Stimulated activated naive CD4-positive, alpha-beta T cell (primary cell): Measurements from ENCODE around the gene ISM1.

Source experiments
- DNase-seq, 6 experiments: peaks; one replicate each; lab custom pipeline; 2025; lab: John Stamatoyannopoulos, UW

ISM1 gene

DNA sequence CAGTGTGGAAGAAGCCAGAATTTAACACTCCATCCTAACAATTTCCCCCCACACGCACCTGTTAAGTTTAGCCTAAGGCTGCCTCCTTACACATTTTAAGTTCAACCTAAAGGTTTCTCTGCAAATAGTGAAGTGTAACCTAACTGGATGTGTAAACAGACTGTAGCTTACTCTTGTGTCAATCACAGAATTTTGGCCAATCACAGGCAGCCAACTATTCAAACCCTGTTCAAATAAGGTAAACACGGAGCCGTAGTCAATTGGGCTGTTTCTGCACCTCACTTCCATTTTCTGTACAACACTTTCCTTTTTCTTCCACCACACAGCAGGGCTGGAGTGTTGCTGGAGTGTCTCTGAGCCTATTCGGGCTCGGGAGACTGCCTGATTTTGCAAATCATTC, 92.1 kb downstream of the ISM1 start:
- no peak for DNase-seq

DNA sequence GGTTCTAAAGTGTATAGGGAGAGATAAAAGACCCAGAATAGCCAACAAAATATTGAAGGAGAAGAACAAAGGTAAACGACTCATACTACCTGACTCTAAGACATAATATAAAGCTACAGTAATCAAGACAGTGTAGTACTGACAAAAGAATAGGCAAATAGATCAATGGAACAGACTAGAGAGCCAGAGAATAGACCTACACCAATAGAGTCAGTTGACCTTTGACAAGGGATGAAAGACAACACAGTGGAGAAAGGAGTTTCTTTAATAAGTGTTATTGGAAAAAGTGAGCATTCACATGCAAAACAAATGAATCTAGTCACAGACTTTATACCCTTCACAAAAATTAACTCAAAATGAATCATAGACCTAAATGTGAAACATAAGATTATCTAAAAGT, 96.4 kb downstream of the ISM1 start:
- no peak for DNase-seq

DNA sequence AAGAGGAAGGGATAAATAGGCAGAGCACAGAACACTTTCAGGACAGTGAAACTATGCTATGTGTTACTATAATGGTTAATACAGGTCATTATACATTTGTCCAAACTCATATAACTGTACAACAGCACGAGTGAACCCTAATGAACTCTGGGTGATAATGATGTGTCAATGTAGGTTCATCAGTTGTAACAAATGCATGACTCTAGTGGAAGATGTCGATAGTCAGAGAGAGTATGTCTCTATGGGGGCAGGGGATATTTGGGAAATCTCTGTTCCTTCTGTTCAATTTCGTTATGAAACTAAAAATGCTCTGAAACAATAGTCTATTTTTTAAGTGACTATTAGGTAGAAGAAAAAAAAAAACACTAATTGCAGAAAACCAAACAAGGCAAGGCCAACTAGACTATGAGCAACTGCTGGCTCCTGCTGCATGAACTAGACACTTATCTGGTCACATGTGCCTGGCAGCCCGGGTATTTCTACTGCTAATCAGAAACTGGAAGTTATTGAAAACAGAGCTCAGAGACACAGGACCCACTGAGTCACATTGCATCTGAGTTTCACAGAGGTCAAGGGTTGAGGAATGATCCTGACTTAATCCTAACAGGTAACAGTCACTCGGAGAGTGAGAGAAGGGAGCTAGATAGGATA, 97.9 kb downstream of the ISM1 start:
- no peak for DNase-seq

DNA sequence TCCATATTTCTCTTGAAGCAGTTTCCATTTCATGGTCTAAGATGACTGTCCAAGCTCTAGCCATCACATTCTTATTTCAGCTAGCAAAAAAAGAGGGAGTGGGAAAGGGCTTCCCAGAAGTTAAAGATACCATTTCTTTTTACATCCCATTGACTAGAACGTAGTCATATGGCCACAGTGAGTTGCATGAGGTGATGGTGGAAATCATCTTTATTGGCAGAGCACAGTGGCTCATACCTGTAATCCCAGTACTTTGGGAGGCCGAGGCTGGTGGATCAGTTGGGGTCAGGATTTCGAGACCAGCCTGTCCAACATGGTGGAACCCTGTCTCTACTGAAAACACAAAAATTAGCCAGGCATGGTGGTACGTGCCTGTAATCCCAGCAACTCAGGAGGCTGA, 99.6 kb downstream of the ISM1 start:
- no peak for DNase-seq

DNA sequence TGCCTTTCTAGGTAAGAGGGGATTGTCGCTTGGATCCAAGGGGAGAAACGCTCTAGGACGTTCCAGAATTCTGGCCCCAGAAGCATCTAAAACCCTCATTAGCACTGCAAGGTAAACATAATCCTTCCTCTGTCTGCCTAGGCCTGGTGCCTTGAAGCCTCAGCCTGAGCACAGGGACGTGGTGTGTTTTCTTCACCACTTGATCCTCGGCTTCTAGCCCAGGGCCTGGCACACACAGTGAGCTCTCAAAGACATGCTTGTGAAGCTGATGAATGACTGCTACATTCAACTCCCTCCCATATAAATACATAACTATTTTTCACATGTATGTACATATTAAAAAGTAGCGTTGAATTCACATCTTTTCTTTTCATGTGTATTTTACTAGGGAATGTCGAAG, 100.3 kb downstream of the ISM1 start:
- DNase-seq: no peak

DNA sequence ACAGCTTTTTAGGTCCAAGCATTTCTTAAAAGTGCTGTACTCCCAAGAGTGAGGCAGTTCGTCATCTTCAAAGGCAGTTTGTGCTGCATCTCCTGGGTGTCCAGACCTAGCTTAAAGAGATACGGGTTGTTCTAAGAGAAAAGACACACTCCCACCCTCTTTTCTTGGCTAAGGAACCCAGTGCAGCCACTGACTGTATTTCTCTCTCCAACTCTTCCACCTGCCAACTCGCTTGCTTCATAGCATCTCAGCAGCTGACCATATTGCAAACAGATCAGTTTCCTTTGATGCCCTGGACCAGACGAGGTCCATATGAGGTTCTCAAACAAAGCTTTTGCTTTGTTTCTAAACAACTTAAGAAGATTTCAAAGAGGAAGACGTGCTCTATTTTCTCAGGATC, 101.1 kb downstream of the ISM1 start:
- no peak for DNase-seq

DNA sequence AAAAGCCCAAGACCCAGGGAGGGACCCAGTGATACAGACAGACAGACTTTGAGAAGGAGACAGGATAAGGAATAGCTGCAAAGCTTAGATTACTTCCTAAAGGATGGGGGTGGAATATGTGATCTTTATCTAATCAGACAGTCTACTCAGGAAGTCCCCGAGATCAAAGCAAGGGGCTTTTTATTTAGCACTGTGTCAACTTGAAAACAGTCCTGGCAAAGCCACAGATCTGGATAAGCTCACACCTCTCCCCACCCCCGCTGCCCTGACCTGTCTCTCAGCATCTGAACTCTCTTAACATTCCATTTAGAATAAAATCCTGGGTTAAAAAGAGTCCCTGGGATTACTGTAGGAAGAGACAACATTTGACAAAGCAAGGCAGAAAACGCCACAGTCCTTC, 101.5 kb downstream of the ISM1 start:
- no peak for DNase-seq

DNA sequence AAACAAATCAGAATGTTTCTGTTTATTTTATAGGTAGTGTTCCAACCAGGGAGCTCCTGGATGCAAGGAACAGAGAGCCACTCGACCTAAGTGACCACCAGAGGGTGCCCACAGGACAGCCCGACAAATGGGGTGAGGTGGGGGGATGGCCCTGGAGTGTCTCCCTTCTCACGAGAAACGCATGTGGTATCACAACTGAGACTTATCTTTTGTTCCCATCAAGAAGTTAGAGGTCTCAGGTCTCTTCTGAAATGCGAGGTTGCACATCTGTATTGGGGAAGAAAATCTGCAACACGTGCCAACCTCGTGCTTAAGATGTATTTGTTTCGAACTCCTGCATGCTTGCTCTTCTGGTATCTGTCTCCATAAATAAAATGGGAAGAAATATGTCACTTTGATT, 104.0 kb downstream of the ISM1 start:
- no peak for DNase-seq

DNA sequence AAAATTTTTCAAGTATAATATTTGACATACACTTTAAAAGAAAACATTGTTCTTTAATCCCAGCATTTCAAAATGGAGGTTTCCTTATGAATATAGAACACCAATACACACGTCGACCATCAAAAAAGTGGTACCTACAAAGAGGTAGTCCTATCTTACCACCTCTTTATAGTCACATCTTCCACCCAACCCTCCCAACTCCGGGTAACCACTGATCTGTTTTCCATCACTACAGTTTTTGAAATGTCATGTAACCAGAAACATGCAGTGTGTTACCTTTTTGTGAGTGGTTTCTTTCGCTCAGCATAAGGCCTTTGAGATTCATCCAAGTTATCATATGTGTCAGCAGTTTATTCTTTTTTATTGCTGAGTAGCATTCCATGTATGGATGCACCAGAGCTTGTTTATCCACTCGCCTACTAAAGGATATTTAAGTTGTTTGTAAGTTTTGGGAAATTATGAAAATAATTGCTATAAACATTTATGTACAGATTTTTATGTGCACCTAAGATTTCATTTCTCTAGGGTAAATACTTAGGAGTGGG, 104.8 kb downstream of the ISM1 start:
- no peak for DNase-seq

DNA sequence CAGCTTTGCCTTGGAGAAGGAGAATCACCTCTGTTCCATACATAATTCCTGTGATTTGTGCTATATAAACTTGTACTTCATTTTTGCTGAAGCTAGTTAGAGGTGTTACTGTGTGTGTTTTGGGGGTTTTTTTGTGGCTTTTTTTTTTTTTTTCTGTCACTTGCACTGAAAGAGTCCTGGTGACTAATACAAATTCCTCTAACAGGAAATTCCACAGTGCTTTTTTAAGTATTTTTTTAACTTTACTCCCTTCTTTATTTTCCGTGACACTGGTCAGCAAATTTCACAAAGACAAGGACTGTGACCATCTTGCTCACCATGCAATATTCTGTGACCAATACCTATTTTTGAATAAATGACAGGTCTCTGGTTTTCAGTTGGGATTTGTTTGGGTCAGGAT, 110.5 kb downstream of the ISM1 start:
- no peak for DNase-seq

DNA sequence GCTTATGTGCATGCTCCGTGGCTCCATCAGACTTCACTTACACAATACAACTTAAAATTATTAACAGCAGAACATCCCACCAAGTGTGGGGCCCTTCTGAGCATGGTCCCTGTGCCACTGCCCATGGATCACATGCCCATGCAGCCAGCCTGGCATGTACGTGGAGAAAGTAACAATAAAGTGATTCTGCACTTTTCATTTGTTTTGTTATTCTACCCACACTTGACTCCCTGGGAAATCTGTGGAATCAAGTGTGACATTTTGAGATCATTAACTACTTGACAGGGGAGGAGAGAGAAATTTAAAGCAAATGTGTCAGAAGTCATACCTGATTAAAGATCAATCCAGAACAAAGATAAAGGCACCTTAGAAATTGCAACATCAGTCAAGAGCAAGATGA, 112.0 kb downstream of the ISM1 start:
- DNase-seq: no peak

DNA sequence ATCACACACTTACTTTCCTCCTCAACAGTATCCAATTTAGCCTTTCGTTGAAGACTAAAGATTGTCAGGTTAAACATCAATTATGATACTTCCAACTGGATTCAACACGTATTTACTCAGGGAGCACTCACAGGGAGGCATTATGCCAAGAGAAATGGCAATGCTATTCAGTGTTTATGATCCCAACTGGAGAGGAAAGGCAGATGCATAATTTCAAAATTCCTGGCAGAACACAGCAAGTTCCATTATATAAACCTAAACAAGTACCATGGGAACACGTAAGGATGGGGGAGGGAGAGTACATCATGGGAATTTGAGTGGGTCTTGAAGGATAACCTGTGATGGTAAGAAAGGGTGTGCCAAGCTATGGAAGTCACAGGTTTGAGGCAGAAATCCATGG, 112.7 kb downstream of the ISM1 start:
- DNase-seq: no peak

DNA sequence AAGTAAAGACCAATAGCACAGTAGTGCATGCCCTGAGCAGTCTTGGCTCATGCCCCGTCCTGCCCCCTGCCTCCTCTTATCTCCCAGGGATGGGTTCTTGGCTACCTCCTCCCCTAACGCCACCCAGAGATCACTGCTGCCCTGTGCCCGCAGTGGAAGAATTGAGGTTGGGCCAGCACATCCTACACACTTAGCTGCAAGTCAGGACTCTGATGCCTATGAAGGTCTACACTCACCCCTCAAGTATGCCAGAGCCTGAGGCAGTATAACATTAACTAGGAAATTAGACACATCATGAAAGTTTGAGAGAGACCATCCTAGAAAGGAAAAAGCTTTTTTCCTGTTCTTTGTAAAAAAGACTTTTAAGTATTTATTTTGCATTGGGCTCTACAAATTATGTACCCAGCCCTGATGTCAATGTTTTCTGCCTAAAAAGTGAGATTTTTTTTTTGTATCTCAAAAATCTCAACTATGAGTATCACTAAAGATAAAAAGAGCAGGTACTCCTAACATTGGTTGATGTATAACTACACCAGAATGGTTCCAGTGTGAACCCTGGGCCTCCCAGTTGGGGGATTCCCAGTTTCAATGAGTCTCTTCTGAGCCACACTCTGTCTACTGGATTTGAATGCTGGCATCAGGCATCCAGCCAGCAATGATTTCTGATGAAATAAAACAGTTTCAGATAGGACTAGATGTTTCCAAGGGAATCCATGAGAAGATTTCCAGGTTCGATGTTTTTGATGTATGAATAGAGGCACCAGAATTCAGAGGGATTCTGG, 115.4 kb downstream of the ISM1 start:
- no peak for DNase-seq

DNA sequence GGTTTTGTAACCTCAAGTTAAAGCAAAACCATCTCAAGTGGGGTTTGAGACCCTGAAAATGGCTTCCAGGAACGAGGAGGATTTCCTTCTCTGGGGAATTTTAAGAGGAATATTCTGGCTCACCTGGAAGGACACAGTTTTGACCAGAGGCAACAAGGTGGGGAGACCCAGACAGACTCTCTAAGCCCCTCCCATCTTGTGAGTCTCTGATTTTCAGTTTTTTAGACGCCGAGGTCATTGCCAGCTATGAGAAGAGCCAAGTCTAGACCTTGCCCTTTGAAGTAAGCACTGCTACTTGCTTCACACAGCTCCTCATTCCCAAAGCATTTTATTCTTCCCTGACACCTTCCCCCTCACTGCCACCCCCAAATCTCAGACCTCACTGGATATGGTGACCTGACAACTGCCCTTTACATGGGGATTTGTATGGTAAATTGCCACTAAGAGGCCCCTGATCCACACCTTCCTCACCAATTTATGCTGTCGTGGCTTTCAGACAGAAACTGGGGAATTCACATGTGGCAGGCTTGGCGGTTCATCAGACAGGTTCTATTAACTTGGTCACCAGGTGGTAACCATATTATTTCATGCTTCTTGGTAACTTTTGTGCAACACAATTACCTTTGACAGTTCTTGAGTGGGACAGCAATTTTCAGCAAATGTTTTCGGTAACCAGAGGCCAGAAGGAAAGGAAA, 116.2 kb downstream of the ISM1 start:
- DNase-seq: no peak

DNA sequence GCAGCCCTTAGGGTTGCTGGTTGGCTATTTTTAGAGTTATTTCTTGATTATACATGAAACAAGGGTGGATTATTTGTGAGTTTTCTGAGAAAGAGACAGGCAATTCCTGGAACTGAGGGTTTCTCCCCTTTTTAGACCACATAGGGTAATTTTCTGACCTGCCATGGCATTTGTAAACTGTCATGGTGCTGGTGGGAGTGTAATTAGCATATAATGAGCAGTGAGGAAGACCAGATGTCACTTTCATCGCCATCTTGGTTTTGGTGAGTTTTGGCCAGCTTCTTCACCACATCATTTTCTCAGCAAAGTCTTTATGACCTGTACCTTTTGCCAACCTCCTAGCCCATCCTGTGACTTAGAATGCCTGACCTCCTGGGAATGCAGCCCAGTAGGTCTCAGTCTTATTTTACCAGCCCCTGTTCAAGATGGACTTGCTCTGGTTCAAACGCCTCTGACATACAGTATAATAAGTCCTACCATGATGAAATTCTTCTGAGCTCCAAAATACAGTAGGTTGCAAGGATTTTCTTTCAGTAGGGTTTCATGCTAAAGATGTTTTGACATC, 117.1 kb downstream of the ISM1 start:
- DNase-seq: no peak

DNA sequence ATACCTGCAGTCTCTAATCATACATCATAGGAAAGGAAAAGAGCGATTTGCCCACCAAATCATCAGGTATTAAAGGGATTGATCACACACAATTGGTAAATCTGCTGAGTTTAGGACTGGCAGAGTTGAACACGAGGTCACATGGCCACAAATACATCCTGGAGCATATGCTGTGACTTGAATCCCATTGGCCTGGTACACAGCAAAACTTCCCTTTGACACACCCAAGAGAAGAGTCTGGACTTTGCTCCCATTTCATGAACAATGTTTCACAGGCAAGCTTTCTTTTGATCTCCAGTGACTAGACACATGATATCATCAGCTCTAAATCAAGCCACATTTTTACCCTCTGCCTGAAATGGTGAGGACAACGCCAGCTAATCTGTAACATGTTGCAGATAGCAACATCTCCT, 117.9 kb downstream of the ISM1 start:
- DNase-seq: no peak

DNA sequence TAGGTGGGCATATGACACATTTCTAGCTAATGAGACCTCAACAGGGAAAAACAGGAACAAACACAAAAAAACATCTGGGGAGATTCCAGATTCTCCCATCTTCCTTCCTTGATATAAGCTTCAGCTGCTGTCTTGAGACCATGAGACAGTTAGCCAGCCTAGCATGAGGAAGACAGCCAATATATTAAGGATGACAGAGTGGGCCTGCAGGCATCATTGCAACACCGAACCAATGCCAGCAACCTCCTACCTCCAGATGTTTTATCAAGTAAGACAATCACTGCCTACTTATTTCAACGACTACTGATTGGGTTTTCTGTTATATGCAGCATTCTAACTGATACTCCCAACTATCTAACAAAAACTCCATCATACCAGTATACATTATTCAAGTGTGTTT, 119.0 kb downstream of the ISM1 start:
- DNase-seq: no peak

DNA sequence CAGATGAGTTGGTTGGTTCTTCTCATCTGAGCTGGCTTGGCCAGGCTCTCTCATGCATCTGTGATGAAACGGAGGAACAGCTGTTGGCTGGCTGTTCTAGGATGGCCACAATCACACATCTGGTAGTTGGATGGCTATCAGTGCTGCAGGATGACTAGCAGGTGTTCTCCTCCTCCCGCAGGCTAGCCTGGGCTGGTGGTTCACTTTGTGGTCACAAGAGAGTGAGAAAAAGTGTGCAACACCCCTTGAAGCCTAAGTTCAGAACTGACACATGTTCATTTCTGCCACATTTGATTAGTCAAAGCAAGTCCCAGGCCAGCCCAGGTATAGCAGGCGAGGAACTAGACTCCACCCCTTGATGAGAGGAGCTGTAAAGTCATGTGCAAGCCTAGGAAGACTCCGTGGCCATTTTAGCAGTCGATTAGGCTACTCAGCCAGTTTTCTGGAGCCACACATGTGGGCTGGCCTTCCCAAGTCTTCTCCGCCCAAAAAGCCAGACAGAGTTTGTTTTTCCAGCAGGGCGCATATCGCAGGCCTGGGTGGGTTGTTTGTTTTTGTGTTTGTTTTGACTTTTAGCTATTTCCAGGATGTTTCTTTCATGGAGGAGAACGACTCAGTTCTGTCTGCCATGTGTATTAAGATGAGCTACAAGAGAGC, 120.8 kb downstream of the ISM1 start:
- DNase-seq: no peak

DNA sequence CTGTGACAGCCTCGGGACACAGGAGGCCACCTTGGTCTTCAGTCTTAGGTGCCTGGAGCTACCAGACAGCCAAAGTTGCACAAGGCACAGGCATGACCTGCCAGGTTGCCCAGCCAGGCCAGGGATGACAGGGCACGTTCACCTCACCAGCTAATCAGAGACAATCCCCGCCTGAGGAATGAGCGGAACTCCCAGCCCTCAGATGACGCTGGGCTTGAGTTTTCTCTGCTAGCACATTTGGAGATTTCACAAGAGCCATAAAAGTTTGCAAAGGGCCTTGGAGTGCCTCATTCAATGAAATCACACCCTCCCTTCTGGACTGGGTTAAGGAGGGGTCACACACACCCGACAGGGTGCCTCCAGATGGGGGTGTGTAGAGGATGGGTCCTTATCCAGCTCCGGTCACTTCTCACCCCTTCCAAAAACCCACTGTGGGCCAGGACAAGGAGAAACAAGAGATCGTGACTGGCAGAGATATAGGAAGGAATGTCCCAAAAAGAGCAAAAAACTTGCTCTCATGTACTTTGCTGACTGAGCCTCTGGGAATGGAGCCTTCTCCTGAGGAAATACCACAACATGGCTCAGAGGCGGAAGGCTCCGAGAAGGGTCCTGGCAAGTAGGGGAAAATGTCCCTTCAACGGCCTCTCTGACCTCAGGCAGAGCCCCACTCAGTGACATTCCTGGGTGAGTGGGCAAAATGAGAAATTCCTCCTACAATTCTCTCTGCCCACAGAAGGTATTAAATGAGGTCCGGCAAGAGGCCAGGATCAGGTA, 121.6 kb downstream of the ISM1 start:
- DNase-seq: no peak

DNA sequence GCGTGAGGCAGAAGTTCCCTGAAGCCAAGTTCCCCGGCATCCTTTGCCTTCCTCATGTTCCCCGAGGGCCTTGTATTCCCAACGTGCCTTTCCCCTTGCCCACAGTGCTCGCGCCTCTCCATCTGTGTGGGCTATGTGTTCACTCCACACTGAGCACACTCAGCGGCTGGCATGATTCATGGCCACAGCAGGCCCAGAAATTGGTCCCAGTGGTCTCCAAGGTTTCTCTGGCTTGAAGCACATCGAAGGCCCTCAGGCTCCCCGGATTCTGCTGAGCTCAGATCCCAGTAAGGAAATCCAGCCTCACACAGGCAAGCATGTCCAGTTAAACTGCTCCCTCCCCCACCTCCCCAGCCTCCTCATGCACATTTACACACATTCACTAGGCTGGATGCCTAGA, 123.6 kb downstream of the ISM1 start:
- no peak for DNase-seq
